Measurements from ENCODE around the gene PHTF1. TPM values are rescaled to one million over a fixed set of nuclear protein-coding genes. Genes with fewer than 3 reads are reported as not detected.

PHTF1 gene
- total and polyA plus RNA-seq, 4 donors, result 9.5 to 29.7 (median 19.5) TPM

DNA sequence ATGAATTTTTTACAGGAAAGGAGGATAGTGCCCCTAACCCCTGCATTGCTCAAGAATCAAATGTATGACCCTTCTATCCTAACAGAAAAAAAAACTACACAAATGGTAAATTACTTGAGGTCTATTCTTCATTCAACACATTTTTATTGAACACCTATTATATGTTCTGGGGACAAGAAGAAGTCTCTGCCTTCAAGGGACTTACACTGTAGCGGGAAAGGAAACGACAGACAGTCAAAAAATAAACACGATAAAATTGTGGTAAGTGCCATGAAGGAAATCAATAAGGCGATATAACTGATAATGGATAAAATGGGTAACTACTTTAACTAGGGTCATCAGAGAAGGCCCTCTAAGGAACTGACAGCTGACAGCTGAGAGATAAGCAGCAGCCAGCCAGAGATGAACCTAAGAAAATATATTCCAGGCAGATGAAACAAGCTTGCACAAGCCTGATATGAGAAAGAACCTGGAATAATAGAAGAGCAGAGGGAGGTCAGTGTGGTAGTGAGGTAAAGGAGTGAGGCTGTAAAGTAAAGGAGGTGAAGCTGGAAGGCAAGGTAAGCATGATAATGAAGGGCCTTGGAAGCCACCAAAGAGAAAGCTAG is 66.4 kb downstream of the PHTF1 start:
- no peak overlapping the region for H3K27ac ChIP-seq (ENCODE audit: low read depth in 1 of 2, low read length in 1 of 2)
- peaks cover 0 to 3% (median 0%) of the 10 kb centered on the region in 4 donors for H3K9me3 ChIP-seq (ENCODE audit: control insufficient read depth in 4 of 4, insufficient read depth in 3 of 4, low read length in 3 of 4)
- no peak overlapping the region for H3K4me3 ChIP-seq
- ATAC-seq (ENCODE audit: insufficient read depth, low FRiP score), result no peak
- peaks cover 0 to 2% (median 0%) of the 10 kb centered on the region in 5 donors for H3K4me1 ChIP-seq (ENCODE audit: control insufficient read depth in 5 of 5, insufficient read depth in 5 of 5, low read length in 5 of 5)
- 95 to 99% methylated on average over 4 of the region's 4 CpGs for WGBS, 2 donors
- no peak for DNase-seq
- TF ChIP-seq, protein P1, sequence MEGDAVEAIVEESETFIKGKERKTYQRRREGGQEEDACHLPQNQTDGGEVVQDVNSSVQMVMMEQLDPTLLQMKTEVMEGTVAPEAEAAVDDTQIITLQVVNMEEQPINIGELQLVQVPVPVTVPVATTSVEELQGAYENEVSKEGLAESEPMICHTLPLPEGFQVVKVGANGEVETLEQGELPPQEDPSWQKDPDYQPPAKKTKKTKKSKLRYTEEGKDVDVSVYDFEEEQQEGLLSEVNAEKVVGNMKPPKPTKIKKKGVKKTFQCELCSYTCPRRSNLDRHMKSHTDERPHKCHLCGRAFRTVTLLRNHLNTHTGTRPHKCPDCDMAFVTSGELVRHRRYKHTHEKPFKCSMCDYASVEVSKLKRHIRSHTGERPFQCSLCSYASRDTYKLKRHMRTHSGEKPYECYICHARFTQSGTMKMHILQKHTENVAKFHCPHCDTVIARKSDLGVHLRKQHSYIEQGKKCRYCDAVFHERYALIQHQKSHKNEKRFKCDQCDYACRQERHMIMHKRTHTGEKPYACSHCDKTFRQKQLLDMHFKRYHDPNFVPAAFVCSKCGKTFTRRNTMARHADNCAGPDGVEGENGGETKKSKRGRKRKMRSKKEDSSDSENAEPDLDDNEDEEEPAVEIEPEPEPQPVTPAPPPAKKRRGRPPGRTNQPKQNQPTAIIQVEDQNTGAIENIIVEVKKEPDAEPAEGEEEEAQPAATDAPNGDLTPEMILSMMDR (IDR thresholded peaks at IDR 0.05; ENCODE audit: control extremely low read depth, extremely low read depth), result no peak
- no peaks in the 10 kb centered on the region for H3K27me3 ChIP-seq (ENCODE audit: control insufficient read depth in 3 of 3, insufficient read depth in 3 of 3, low read length in 2 of 3)
- no peak overlapping the region for H3K9ac ChIP-seq (ENCODE audit: insufficient read depth in 1 of 2, low read length in 2 of 2)
- H3K36me3 ChIP-seq (ENCODE audit: control insufficient read depth in 4 of 4, insufficient read depth in 4 of 4, low read length in 4 of 4), result peaks cover 3 to 12% (median 6%) of the 10 kb centered on the region in 4 donors

DNA sequence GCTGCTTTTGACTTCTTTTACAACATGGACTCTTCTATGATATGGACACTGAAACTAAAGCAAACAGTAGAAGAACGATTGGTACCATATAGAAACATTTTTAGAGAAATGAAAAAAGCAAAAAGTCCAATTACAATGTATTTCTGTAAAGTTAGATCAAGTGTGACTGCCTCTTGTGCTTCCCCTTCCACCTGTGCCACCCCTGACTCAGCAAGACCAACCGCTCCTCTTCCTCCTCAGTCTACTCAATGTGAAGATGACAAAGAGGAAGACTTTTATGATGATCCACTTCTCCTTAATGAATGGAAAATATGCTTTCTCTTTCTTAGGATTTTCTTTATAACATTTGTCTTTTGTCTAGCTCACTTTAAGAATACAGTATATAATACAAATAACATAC is 66.9 kb downstream of the PHTF1 start:
- Histone ChIP-seq H3K36me3 (ENCODE audit: control insufficient read depth in 4 of 4, insufficient read depth in 4 of 4, low read length in 4 of 4) (peaks cover 3 to 10% (median 6%) of the 10 kb centered on the region in 4 donors), H3K27me3 (ENCODE audit: control insufficient read depth in 3 of 3, insufficient read depth in 3 of 3, low read length in 2 of 3) (no peaks in the 10 kb centered on the region), H3K9ac (ENCODE audit: insufficient read depth in 1 of 2, low read length in 2 of 2) (no peak overlapping the region), H3K27ac (ENCODE audit: low read depth in 1 of 2, low read length in 1 of 2) (no peak overlapping the region), H3K4me3 (no peak overlapping the region), H3K4me1 (ENCODE audit: control insufficient read depth in 5 of 5, insufficient read depth in 5 of 5, low read length in 5 of 5) (peaks cover 0 to 2% (median 0%) of the 10 kb centered on the region in 5 donors), H3K9me3 (ENCODE audit: control insufficient read depth in 4 of 4, insufficient read depth in 3 of 4, low read length in 3 of 4) (peaks cover 0 to 3% (median 0%) of the 10 kb centered on the region in 4 donors)
- 61 to 79% methylated on average over 2 of the region's 2 CpGs for WGBS, 2 donors
- TF ChIP-seq, protein P1 (IDR thresholded peaks at IDR 0.05; ENCODE audit: control extremely low read depth, extremely low read depth), result no peak
- ATAC-seq (ENCODE audit: insufficient read depth, low FRiP score), result no peak
- no peak for DNase-seq

DNA sequence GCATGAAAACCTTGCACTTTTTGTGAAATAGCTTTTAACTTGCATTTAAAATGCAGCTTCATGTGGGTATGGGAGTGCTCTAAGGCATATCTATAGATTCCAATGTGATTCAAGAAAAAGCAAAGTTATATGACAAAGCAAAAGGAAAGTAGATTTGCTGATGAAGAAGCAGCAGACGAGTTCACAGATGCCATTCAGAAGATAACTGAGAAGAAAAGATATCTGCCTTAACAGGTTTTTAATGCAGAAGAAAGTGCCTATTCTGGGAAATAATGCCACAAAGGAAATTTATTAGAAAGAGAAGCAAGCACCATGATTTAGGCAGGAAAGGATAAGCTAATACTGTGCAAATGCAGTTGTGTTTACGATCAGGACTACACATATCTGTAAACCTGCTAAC is 68.1 kb downstream of the PHTF1 start:
- peaks cover 0 to 4% (median 3%) of the 10 kb centered on the region in 4 donors for H3K36me3 ChIP-seq (ENCODE audit: control insufficient read depth in 4 of 4, insufficient read depth in 4 of 4, low read length in 4 of 4)
- no peaks in the 10 kb centered on the region for H3K27me3 ChIP-seq (ENCODE audit: control insufficient read depth in 3 of 3, insufficient read depth in 3 of 3, low read length in 2 of 3)
- peaks cover 0 to 3% (median 0%) of the 10 kb centered on the region in 4 donors for H3K9me3 ChIP-seq (ENCODE audit: control insufficient read depth in 4 of 4, insufficient read depth in 3 of 4, low read length in 3 of 4)
- H3K4me3 ChIP-seq, result no peak overlapping the region
- 93 to 94% methylated on average over 2 of the region's 2 CpGs for WGBS, 2 donors
- H3K27ac ChIP-seq (ENCODE audit: low read depth in 1 of 2, low read length in 1 of 2), result no peak overlapping the region
- H3K4me1 ChIP-seq (ENCODE audit: control insufficient read depth in 5 of 5, insufficient read depth in 5 of 5, low read length in 5 of 5), result peaks cover 0 to 2% (median 0%) of the 10 kb centered on the region in 5 donors
- DNase-seq, result no peak
- TF ChIP-seq, protein P1 (IDR thresholded peaks at IDR 0.05; ENCODE audit: control extremely low read depth, extremely low read depth), result no peak
- H3K9ac ChIP-seq (ENCODE audit: insufficient read depth in 1 of 2, low read length in 2 of 2), result no peak overlapping the region
- no peak for ATAC-seq (ENCODE audit: insufficient read depth, low FRiP score)

Data from lung (tissue), 12 donors.